ENCODE measurements around the gene CD34. TPM values are rescaled to one million over a fixed set of nuclear protein-coding genes. Genes with fewer than 3 reads are reported as not detected.
A peak's percentile ranks its signal among the peaks of the same experiment; 100 is the strongest.

The CD34 gene
- total RNA-seq, 1 donor from 2014 or later: 0.26 TPM

DNA sequence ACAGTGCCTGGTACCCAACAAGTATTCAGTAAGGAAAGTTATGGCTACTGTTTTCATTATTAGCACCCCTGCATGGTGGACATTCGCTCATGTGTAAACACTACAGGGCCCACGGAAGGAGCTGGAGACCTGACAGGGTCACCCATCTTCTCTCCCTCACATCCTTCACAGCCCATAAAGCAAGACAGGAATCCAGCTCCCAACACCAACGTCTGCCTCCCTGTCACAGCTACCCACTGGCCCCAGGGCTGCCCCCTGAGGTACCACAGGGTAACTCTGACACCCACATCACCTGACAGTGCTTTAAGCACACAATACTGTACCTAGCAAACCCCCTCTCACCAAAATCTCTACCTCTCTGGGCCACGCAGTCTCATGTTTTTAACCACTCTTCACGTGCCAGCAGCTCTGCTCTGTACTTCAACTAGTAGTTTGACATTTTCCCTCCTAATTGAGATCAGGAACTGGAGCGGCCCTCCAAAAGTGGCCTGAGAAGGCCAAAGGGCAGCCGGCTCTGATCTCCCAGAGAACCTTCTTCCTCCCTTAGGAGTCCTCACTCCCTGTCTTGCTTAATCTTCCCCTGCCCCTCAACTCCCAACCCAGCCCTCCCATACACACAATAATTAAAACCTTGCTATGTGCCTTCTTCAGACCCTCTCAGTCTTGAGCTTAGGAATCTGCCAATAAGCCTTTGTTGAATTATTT lies 76.8 kb downstream of the CD34 start:
- peaks cover 4% of the 10 kb centered on the region for H3K4me1 Mint-ChIP-seq
- peak overlapping the region; percentile 28 for H3K27ac Mint-ChIP-seq (ENCODE audit: unreplicated experiment)
- TF ChIP-seq, protein P1, sequence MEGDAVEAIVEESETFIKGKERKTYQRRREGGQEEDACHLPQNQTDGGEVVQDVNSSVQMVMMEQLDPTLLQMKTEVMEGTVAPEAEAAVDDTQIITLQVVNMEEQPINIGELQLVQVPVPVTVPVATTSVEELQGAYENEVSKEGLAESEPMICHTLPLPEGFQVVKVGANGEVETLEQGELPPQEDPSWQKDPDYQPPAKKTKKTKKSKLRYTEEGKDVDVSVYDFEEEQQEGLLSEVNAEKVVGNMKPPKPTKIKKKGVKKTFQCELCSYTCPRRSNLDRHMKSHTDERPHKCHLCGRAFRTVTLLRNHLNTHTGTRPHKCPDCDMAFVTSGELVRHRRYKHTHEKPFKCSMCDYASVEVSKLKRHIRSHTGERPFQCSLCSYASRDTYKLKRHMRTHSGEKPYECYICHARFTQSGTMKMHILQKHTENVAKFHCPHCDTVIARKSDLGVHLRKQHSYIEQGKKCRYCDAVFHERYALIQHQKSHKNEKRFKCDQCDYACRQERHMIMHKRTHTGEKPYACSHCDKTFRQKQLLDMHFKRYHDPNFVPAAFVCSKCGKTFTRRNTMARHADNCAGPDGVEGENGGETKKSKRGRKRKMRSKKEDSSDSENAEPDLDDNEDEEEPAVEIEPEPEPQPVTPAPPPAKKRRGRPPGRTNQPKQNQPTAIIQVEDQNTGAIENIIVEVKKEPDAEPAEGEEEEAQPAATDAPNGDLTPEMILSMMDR (conservative IDR thresholded peaks at IDR 0.05): no peak
- no peak overlapping the region for H3K4me3 Mint-ChIP-seq
- no peaks in the 10 kb centered on the region for H3K9me3 Mint-ChIP-seq
- DNase-seq (ENCODE audit: low read depth, low spot score): no peak
- H3K27me3 Mint-ChIP-seq (ENCODE audit: low read depth): no peaks in the 10 kb centered on the region
- peaks cover 2% of the 10 kb centered on the region for H3K36me3 Mint-ChIP-seq (ENCODE audit: low read depth)

DNA sequence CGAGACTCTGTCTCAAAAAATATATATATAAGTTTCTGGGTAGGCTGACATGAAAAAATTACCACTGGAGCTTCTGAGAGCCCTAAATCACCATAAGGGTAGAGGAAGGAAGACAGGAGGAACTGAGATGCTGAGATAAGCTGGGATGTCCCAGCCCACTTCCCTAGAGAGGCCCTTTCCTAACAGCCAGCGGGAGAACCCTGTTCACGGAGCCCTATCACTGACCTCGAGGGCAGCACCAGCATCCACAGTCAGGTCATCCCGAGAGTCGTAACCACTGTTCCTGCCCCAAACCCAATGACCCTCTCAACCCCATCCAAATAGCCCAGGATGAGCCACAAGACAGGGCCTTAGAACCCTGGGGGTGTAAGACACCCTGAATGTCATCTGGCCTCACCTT lies 77.5 kb downstream of the CD34 start:
- no peak for DNase-seq (ENCODE audit: low read depth, low spot score)
- Mint-ChIP-seq H3K27ac (ENCODE audit: unreplicated experiment) (no peak overlapping the region), H3K4me1 (peaks cover 6% of the 10 kb centered on the region), H3K4me3 (no peak overlapping the region), H3K36me3 (ENCODE audit: low read depth) (peaks cover 2% of the 10 kb centered on the region), H3K27me3 (ENCODE audit: low read depth) (no peaks in the 10 kb centered on the region), H3K9me3 (no peaks in the 10 kb centered on the region)
- TF ChIP-seq, protein P1 (conservative IDR thresholded peaks at IDR 0.05): no peak

DNA sequence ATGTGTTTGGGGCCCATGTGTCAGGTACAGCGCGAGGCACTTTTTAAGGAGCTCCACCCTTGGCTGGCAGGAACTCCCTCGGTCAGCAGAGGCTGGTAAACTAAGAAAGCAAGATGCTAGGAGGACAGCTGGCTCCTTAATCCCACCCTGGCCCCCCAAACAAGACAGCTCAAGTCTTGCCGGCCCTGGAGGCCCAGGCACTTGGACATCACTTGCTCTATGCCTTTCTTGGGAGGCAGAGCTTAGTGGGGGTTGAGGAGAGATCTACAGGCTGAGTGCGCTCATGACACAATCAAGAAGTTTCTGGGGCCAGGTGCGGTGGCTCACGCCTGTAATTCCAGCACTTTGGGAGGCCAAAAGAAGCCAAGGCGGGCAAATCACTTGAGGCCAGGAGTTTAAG lies 78.1 kb downstream of the CD34 start:
- TF ChIP-seq, protein P1 (conservative IDR thresholded peaks at IDR 0.05): no peak
- H3K27ac Mint-ChIP-seq (ENCODE audit: unreplicated experiment): no peak overlapping the region
- H3K9me3 Mint-ChIP-seq: no peaks in the 10 kb centered on the region
- DNase-seq (ENCODE audit: low read depth, low spot score): no peak
- no peaks in the 10 kb centered on the region for H3K27me3 Mint-ChIP-seq (ENCODE audit: low read depth)
- peaks cover 6% of the 10 kb centered on the region for H3K4me1 Mint-ChIP-seq
- H3K36me3 Mint-ChIP-seq (ENCODE audit: low read depth): peaks cover 2% of the 10 kb centered on the region
- no peak overlapping the region for H3K4me3 Mint-ChIP-seq

DNA sequence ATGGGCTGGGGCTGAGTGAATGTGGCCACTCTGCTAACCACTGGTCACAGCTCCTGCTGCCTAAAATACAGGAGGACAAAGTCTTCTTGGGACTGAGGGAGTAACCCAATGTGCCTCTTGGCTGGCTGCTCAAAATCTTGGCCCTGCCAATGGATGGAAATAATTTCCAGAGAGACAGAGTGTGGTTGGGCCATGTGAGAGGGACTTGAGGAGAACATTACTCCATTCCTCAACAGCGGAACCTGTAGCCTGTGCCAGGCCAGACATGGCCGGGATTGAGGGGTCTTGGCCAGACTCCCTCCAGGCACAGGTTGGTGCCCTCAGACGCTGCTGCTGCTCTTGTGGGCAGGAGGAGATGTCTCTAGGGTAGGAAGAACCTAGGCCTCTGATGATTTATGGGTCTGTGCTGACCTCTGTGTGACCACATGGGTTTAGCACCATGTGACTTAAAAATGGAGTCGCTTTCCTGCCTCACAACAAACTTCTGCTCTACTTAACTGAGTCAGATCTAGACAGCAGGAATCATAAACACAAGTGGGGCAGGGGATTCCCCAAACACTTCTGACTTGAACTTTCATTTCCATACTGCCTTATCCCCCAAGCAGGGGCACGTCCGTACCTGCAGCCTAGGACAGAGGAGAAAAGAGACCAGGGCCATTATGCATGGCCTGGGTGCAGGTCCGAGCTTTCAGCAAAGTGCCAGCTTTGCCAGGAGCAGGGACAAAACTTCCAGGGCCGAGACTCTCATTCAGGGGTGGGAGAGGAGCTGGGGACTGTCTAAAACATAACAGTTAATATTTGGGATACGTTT lies 79.2 kb downstream of the CD34 start:
- H3K27ac Mint-ChIP-seq (ENCODE audit: unreplicated experiment): peak overlapping the region; percentile 13
- H3K4me3 Mint-ChIP-seq: no peak overlapping the region
- H3K27me3 Mint-ChIP-seq (ENCODE audit: low read depth): no peaks in the 10 kb centered on the region
- H3K4me1 Mint-ChIP-seq: peaks cover 12% of the 10 kb centered on the region
- H3K9me3 Mint-ChIP-seq: no peaks in the 10 kb centered on the region
- no peak for DNase-seq (ENCODE audit: low read depth, low spot score)
- H3K36me3 Mint-ChIP-seq (ENCODE audit: low read depth): no peaks in the 10 kb centered on the region
- TF ChIP-seq, protein P1 (conservative IDR thresholded peaks at IDR 0.05): no peak

Other genes starting within 250 kb of the CD34 start
- 93.8 and 98.7 TPM in 2 replicates for gene CD46, start 159.1 kb downstream of the CD34 start, total RNA-seq